Stomach (tissue), 9 donors: Measurements from ENCODE around the gene COL23A1. TPM values are rescaled to one million over a fixed set of nuclear protein-coding genes. Genes with fewer than 3 reads are reported as not detected.

Experiments used
- DNase-seq, 2 donors: peaks; one replicate each; pipeline versions ENCODE4 v3.0.0 to v3.0.0-alpha.2; 2013 to 2019
- H3K27ac ChIP-seq, 5 donors: fragments of 200-600 bp in 4 of 5; sonication (generic) in 4 of 5; one replicate each; pipeline ENCODE4 v1.5.1; 2013 to 2019; ENCODE audit warnings: mild to moderate bottlenecking in 1 of 5, moderate library complexity in 1 of 5
- H3K27me3 ChIP-seq, 3 donors: fragments of 200-600 bp; sonication (generic); one replicate each; pipeline ENCODE4 v1.5.1; 2017 to 2019; ENCODE audit warnings: mixed run types in 1 of 3
- H3K36me3 ChIP-seq, 4 donors: fragments of 200-600 bp; sonication (generic); 1 replicate in 3 of 4; 2 replicates in 1 of 4; pipeline ENCODE4 v1.5.1; 2016 to 2019
- H3K4me1 ChIP-seq, 4 donors: fragments of 200-600 bp; sonication (generic); one replicate each; pipeline ENCODE4 v1.5.1; 2016 to 2019
- H3K4me3 ChIP-seq, 4 donors: fragments of 200-600 bp; sonication (generic) in 3 of 4; one replicate each; pipeline ENCODE4 v1.5.1; 2016 to 2019; ENCODE audit warnings: mild to moderate bottlenecking in 1 of 4
- H3K9me3 ChIP-seq, 4 donors: fragments of 200-600 bp; sonication (generic); one replicate each; pipeline ENCODE4 v1.5.1; 2016 to 2019
- CTCF ChIP-seq, 7 experiments: fragments of 450-650 bp in 4 of 7; fragments of 200-600 bp in 3 of 7; sonication (generic) in 3 of 7; IDR thresholded peaks; one replicate each; pipeline ENCODE4 v1.5.1; 2016 to 2019; ENCODE audit warnings: antibody characterized with exemption in 7 of 7, control low read depth in 2 of 7, mild to moderate bottlenecking in 1 of 7
- EP300 ChIP-seq: sonication (generic); formaldehyde crosslinking; IDR thresholded peaks from one replicate; pipeline ENCODE4 v1.6.1; 2017; ENCODE audit warnings: antibody characterized with exemption
- POLR2A ChIP-seq, 4 donors: fragments of 450-650 bp; IDR thresholded peaks; one replicate each; pipeline ENCODE4 v1.6.1; 2016; ENCODE audit warnings: antibody characterized with exemption in 4 of 4, control low read depth in 2 of 4, mild to moderate bottlenecking in 1 of 4, moderate library complexity in 1 of 4
- POLR2AphosphoS5 ChIP-seq, 3 donors: sonication (generic); formaldehyde crosslinking; IDR thresholded peaks; one replicate each; pipeline ENCODE4 v1.6.1; 2016; ENCODE audit warnings: antibody characterized with exemption in 3 of 3
- WGBS, 5 donors: extraction: QIAGEN DNeasy Blood & Tissue Kit in 3 of 5; methylation state at CpG; one replicate each; pipeline versions ENCODE4 v1.1.5 to v1.1.7; 2013 to 2018; 5-methylcytosine and 5-hydroxymethylcytosine counted together
- intact Hi-C: fragments of 100-400 bp; cut with DNase I; formaldehyde crosslinking; loops from one replicate; pipeline ENCODE4 v1.15.1; 2023; ENCODE audit warnings: low total_unique reads
- polyA plus RNA-seq, 3 donors: library from polyadenylated mRNA; stranded (reverse); fragments of 200-250 nt; gene quantifications; one replicate each; pipeline ENCODE4 v1.2.3, GENCODE V29; 2013
- total RNA-seq, 5 donors: library from RNA; depleted of rRNA; stranded (reverse); fragments of >200 nt; gene quantifications; one replicate each; pipeline versions ENCODE4 v1.1.0 to v1.2.3, GENCODE V29; 2014 to 2016
- donor health status: healthy with polysubstance abuse.
- donor health status: Bipolar disorder and iron deficiency.
- donor health status: healthy.

COL23A1 gene
- total and polyA plus RNA-seq, 8 donors: under 0.01 to 7.0 (median 1.4) TPM

DNA sequence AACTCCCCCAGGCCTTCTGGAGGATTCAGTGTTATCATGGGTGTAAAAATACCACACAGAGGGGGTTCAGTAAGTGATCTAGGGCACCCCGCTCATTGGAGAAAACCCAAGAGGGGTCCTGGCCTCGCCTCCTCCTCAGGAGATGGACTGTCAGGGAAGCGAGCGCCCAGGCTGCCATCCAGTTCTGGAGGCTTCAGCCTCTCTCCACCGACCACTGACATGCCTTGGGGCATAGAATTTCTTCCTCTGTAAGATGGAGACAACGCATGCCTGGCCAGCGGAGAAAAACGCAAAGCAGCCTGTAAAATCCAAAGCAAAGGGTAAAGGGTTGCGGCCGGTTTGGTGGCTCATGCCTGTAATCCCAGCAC, 165.4 kb downstream of the COL23A1 start:
- Histone ChIP-seq H3K4me3 (no peak overlapping the region), H3K9me3 (no peaks in the 10 kb centered on the region), H3K36me3 (no peaks in the 10 kb centered on the region), H3K27ac (no peak overlapping the region), H3K27me3 (peaks cover 0 to 9% (median 0%) of the 10 kb centered on the region in 3 donors), H3K4me1 (peaks cover 1 to 21% (median 9%) of the 10 kb centered on the region in 4 donors)
- WGBS, 5 donors: 93 to 96% (median 95%) methylated on average over 10 of the region's 10 CpGs
- intact Hi-C loops: no loop called here
- TF ChIP-seq EP300 (no peak), POLR2A (IDR thresholded peaks at IDR 0.05) (no peak), POLR2AphosphoS5 (IDR thresholded peaks at IDR 0.05) (no peak), CTCF (IDR thresholded peaks at IDR 0.05) (no peak)
- no peak for DNase-seq

DNA sequence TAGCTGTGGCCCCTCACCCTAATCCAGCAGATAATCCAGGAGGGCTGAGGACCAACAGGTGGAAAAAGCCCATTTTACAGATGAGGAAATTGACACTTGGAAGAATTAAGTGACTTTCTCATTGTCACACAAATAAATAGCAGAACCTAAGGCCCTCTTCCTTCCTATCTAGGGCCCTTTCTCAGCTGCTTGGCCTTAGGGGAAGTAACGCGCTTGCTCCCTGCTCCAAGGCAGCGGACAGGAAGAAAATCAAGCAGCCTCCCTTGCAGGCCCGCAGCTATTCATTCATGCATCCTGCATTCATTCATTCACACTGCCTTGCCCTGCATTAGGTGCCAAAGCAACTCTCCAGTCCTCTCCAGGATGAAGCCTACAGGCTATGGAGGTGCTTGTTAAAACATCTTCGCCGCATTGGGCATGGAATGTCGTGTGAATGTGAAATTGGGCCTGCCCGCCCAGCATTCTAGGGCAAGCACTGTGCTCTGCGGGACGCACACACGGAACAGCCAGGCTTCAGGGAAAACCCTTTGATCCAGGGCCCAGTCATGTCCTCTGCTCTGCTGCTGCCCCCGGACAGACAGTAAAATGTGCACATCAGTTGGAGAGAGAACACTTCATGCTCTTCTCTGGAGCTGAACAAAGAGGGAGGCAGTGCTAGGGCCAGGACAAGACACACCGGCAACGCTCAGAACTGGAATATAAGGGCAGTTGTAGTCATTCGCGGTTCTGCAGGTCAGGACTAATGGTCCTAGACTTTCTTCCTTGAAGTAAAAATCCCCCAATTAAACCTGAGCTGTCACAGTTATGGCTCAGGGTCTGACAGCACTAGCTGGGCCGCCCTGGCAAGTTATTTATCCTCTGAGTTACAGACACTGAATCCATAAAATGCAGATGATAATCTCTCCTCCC, 166.0 kb downstream of the COL23A1 start:
- Histone ChIP-seq H3K9me3 (no peaks in the 10 kb centered on the region), H3K27ac (no peak overlapping the region), H3K27me3 (peaks cover 0 to 9% (median 0%) of the 10 kb centered on the region in 3 donors), H3K4me3 (no peak overlapping the region), H3K4me1 (peaks cover 7 to 21% (median 8%) of the 10 kb centered on the region in 4 donors), H3K36me3 (no peaks in the 10 kb centered on the region)
- TF ChIP-seq CTCF (IDR thresholded peaks at IDR 0.05): no peak
- no peak for TF ChIP-seq POLR2A (IDR thresholded peaks at IDR 0.05)
- TF ChIP-seq EP300: no peak
- TF ChIP-seq POLR2AphosphoS5 (IDR thresholded peaks at IDR 0.05): no peak
- intact Hi-C loops: no loop called here
- 83 to 94% (median 87%) methylated on average over 17 of the region's 17 CpGs for WGBS, 5 donors
- DNase-seq: no peak

DNA sequence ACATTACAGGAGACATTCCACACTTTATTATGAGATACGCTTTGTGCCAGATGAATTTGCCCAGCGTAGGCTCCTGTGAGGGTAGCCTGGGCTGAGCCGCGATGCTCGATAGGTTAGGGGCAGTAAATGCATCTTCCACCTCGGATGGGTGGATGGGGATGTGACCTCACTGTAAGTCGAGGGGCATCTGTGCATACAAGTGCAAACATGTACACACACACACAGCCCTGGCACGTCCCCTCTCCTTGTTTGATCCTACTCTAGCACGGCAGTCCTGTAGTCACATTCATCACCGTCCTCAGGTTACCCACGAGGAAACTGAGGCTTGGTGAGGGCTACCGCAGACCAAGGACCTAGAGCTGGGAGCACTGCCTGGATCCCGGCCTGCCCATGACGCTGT, 166.8 kb downstream of the COL23A1 start:
- no peak for DNase-seq
- no peak overlapping the region for H3K4me3 ChIP-seq
- no peak for TF ChIP-seq POLR2A (IDR thresholded peaks at IDR 0.05)
- TF ChIP-seq POLR2AphosphoS5 (IDR thresholded peaks at IDR 0.05): no peak
- TF ChIP-seq EP300: no peak
- TF ChIP-seq CTCF (IDR thresholded peaks at IDR 0.05): no peak
- H3K27me3 ChIP-seq: peaks cover 0 to 11% (median 0%) of the 10 kb centered on the region in 3 donors
- H3K4me1 ChIP-seq: peaks cover 0 to 14% (median 5%) of the 10 kb centered on the region in 4 donors
- intact Hi-C loops: no loop called here
- H3K9me3 ChIP-seq: no peaks in the 10 kb centered on the region
- 85 to 94% (median 91%) methylated on average over 14 of the region's 14 CpGs for WGBS, 5 donors
- H3K27ac ChIP-seq: no peak overlapping the region
- H3K36me3 ChIP-seq: no peaks in the 10 kb centered on the region

DNA sequence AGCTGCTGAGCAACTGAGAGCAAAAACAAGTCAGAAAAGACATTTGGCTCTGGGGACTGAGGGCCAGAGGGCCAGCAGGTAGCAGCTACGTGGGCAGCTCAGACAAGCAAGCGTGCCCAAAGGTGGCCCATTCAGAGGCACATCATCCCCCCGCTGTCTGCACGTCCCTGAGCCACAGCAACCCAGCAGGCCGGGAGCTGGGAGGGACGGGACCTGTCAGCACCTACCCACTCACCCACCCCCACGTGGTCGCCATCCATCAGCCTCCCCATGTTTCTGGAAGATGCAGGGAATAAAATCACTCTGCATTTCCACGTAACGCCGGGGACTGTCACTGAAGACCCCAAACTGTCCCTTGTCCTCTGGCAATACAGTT, 167.8 kb downstream of the COL23A1 start:
- H3K36me3 ChIP-seq: no peaks in the 10 kb centered on the region
- no peak overlapping the region for H3K4me3 ChIP-seq
- H3K4me1 ChIP-seq: peaks cover 0 to 10% (median 3%) of the 10 kb centered on the region in 4 donors
- intact Hi-C loops: no loop called here
- peaks cover 0 to 14% (median 0%) of the 10 kb centered on the region in 3 donors for H3K27me3 ChIP-seq
- H3K9me3 ChIP-seq: no peaks in the 10 kb centered on the region
- no peak overlapping the region for H3K27ac ChIP-seq
- no peak for TF ChIP-seq POLR2A (IDR thresholded peaks at IDR 0.05)
- no peak for TF ChIP-seq CTCF (IDR thresholded peaks at IDR 0.05)
- no peak for TF ChIP-seq POLR2AphosphoS5 (IDR thresholded peaks at IDR 0.05)
- no peak for TF ChIP-seq EP300
- DNase-seq: no peak
- WGBS, 5 donors: 80 to 95% (median 90%) methylated on average over 9 to 11 of the region's 11 CpGs
